ENCODE results near the gene AGPS. TPM values are rescaled to one million over a fixed set of nuclear protein-coding genes. Genes with fewer than 3 reads are reported as not detected.
A peak's percentile ranks its signal among the peaks of the same experiment; 100 is the strongest.

Gene AGPS
- total and polyA plus RNA-seq, 2 of the 13 experiments (the other 11 are each of a cell fraction or from before 2014, with no cell fraction given) = 39.4 to 99.0 TPM

GRCh38 chr2:177352441-177353186 is 40.0 kb upstream of the AGPS start:
- no peak for DNase-seq (ENCODE audit: low spot score)
- no peak overlapping the region for H2AFZ ChIP-seq (ENCODE audit: low read length)
- CTCF ChIA-PET (ENCODE audit: low intra/inter-chr PET ratio, low total read pairs) = no interaction called here
- POLR2A ChIA-PET = interaction anchor here (0.7 to 1.3 kb wide), 3 partner anchors 9 to 45 kb away, joined by 3 to 5 read pairs (median 4); partner anchors contain the start of gene AGPS
- H3K4me3 ChIP-seq (replicated peaks in 1 of 3; ENCODE audit: insufficient read depth in 1 of 3, low read depth in 2 of 3, low read length in 3 of 3) = no peak overlapping the region
- no TSS peak for BruUV-seq (replicated peaks)
- intact Hi-C loops (cut with micrococcal nuclease; ENCODE audit: unreplicated experiment) (no loop called here), in situ Hi-C loops (cut with HindIII; ENCODE audit: extremely low pct_ligation_motif_present, low pct_unique_long_range_greater_than_20kb) (no loop called here)
- no peak for TF ChIP-seq JDP2 (CRISPR knock-in tag; IDR thresholded peaks at IDR 0.05; ENCODE audit: borderline replicate concordance)
- no peaks in the 10 kb centered on the region for H3K27me3 ChIP-seq (ENCODE audit: control insufficient read depth in 1 of 2, insufficient read depth in 2 of 2, low read length in 2 of 2)
- H3K79me2 ChIP-seq (ENCODE audit: insufficient read depth, low read length) = no peaks in the 10 kb centered on the region
- no peak overlapping the region for H3K9ac ChIP-seq (ENCODE audit: insufficient read depth, low read depth, low read length)
- peaks cover 56% of the 10 kb centered on the region for H3K4me1 ChIP-seq (ENCODE audit: insufficient read depth, low read length)
- no peaks in the 10 kb centered on the region for H4K20me1 ChIP-seq (ENCODE audit: insufficient read depth, low read length)
- no peak for FAIRE-seq
- peak overlapping the region; percentile 28 for H3K4me2 ChIP-seq (ENCODE audit: low read depth, low read length)
- no peaks in the 10 kb centered on the region for H3K9me3 ChIP-seq (ENCODE audit: low read length)
- H3K27ac ChIP-seq (ENCODE audit: extremely low read length, insufficient read depth, low read length) = no peak overlapping the region
- H3K36me3 ChIP-seq (replicated peaks in 1 of 2; ENCODE audit: control insufficient read depth in 1 of 2, insufficient read depth in 2 of 2, low read length in 2 of 2) = no peaks in the 10 kb centered on the region
- 23% methylated on average over 4 of the region's 4 CpGs for WGBS (ENCODE audit: low lambda C conversion rate)
- peak; percentile 40 for ATAC-seq

- Histone ChIP-seq H3K79me2 (ENCODE audit: insufficient read depth, low read length) (no peaks in the 10 kb centered on the region), H3K27me3 (ENCODE audit: control insufficient read depth in 1 of 2, insufficient read depth in 2 of 2, low read length in 2 of 2) (no peaks in the 10 kb centered on the region), H3K4me2 (ENCODE audit: low read depth, low read length) (no peak overlapping the region; the same call in 1 of the 2 replicates), H3K4me1 (ENCODE audit: insufficient read depth, low read length) (peaks cover 51% of the 10 kb centered on the region), H3K9ac (ENCODE audit: insufficient read depth, low read depth, low read length) (no peak overlapping the region), H3K4me3 (replicated peaks in 1 of 3; ENCODE audit: insufficient read depth in 1 of 3, low read depth in 2 of 3, low read length in 3 of 3) (no peak overlapping the region), H3K9me3 (ENCODE audit: low read length) (no peaks in the 10 kb centered on the region), H3K27ac (ENCODE audit: extremely low read length, insufficient read depth, low read length) (no peak overlapping the region), H4K20me1 (ENCODE audit: insufficient read depth, low read length) (no peaks in the 10 kb centered on the region), H3K36me3 (replicated peaks in 1 of 2; ENCODE audit: control insufficient read depth in 1 of 2, insufficient read depth in 2 of 2, low read length in 2 of 2) (no peaks in the 10 kb centered on the region), H2AFZ (ENCODE audit: low read length) (no peak overlapping the region)
- no peak for DNase-seq (ENCODE audit: low spot score)
- intact Hi-C loops (cut with micrococcal nuclease; ENCODE audit: unreplicated experiment) = no loop called here
- ChIA-PET POLR2A (interaction anchor here (1.1 to 1.3 kb wide), 2 partner anchors 8 to 39 kb away, joined by 3 to 5 read pairs; partner anchors contain the start of gene AGPS), CTCF (ENCODE audit: low intra/inter-chr PET ratio, low total read pairs) (interaction anchor here (0.5 kb wide), 1 partner anchor 32 kb away, joined by 3 read pairs; no protein-coding TSS in a partner anchor)
- 67% methylated on average over 2 of the region's 2 CpGs for WGBS (ENCODE audit: low lambda C conversion rate)
- in situ Hi-C loops (cut with HindIII; ENCODE audit: extremely low pct_ligation_motif_present, low pct_unique_long_range_greater_than_20kb) = no loop called here
- BruUV-seq (replicated peaks) = no TSS peak
- FAIRE-seq = no peak
- no peak for ATAC-seq
- TF ChIP-seq ZNF740 (CRISPR knock-in tag; IDR thresholded peaks at IDR 0.05) = no peak
- TF ChIP-seq ZFP1 (CRISPR knock-in tag; IDR thresholded peaks at IDR 0.05) = no peak
- TF ChIP-seq ZNF747 (CRISPR knock-in tag; IDR thresholded peaks at IDR 0.05; ENCODE audit: borderline replicate concordance) = no peak
- TF ChIP-seq THAP9 (CRISPR knock-in tag; IDR thresholded peaks at IDR 0.05; ENCODE audit: borderline replicate concordance) = no peak
- TF ChIP-seq TAF1 (CRISPR knock-in tag; IDR thresholded peaks at IDR 0.05) = no peak
- TF ChIP-seq ATF4 (CRISPR knock-in tag; IDR thresholded peaks at IDR 0.05) = no peak
- no peak for TF ChIP-seq HES4 (CRISPR knock-in tag; IDR thresholded peaks at IDR 0.05; ENCODE audit: borderline replicate concordance)
- TF ChIP-seq BCL3 (CRISPR knock-in tag; IDR thresholded peaks at IDR 0.05) = no peak
- no peak for TF ChIP-seq ZNF224 (CRISPR knock-in tag; IDR thresholded peaks at IDR 0.05)
- TF ChIP-seq TBP (CRISPR knock-in tag; IDR thresholded peaks at IDR 0.05) = no peak
- TF ChIP-seq KAT8 (CRISPR knock-in tag; IDR thresholded peaks at IDR 0.05) = no peak
These were observed 39.4 kb upstream of the AGPS start for GRCh38 chr2:177353187-177353478.
